Measurements from ENCODE around the gene NEDD8.

NEDD8 gene

DNA sequence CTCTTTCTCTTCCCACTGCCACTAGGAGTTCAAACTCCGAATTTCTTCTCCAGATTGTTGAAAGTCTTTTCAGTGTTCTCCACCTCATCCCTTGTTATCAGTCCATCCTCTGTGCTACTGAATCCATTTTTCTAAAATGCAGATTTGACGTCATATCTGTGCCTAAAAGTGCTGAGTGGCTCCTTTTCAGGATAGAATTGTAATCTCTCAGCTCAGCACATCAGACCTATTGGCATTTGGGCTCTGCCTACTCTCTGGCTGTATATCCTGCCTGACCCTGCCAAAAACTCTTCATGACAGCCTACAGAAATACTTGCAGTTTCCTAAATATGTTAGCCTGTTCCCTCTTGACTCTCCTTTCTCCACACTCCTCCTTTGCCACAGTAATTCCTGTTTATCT, 40.3 kb upstream of the NEDD8 start:
- no CpG with 5 or more reads among the region's 2 CpGs for WGBS (ENCODE audit: insufficient coverage, insufficient read length)
- Histone ChIP-seq H3K4me3 (ENCODE audit: low read length) (no peak overlapping the region), H3K27ac (ENCODE audit: low read length) (no peak overlapping the region), H3K9me3 (ENCODE audit: control insufficient read depth, insufficient read depth, low read length) (no peaks in the 10 kb centered on the region), H3K27me3 (ENCODE audit: control insufficient read depth, insufficient read depth, low read length) (no peaks in the 10 kb centered on the region), H3K36me3 (ENCODE audit: control insufficient read depth, insufficient read depth, low read length) (no peaks in the 10 kb centered on the region; the same call in 1 of the 2 replicates), H3K4me1 (ENCODE audit: control insufficient read depth, insufficient read depth, low read length) (no peaks in the 10 kb centered on the region)
- DNase-seq (ENCODE audit: low read depth, low spot score): no peak

DNA sequence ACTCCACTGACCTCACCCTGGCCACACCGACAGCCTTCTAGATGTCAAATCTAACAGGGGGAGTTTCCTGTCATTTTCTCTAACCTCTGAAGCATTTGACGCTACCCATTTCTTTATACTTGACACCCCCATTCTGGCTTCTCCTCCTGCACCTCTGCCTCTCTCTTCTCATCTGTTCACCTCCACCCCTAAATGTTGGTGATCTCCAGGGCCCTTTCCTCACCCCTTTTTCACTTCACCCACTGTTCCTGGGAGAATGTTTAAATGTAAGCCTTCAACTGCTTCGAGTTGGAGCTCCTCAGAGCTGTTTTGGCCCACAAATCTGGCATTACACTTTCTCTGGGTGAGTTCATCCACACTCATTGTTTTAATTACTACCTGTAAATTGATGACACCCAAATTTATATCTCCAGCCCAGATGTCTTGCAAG, 39.7 kb upstream of the NEDD8 start:
- Histone ChIP-seq H3K4me3 (ENCODE audit: low read length) (peak overlapping the region; percentile 21; the same call in 1 of the 2 replicates), H3K9me3 (ENCODE audit: control insufficient read depth, insufficient read depth, low read length) (no peaks in the 10 kb centered on the region), H3K27ac (ENCODE audit: low read length) (no peak overlapping the region), H3K4me1 (ENCODE audit: control insufficient read depth, insufficient read depth, low read length) (no peaks in the 10 kb centered on the region), H3K27me3 (ENCODE audit: control insufficient read depth, insufficient read depth, low read length) (no peaks in the 10 kb centered on the region), H3K36me3 (ENCODE audit: control insufficient read depth, insufficient read depth, low read length) (no peaks in the 10 kb centered on the region; the same call in 1 of the 2 replicates)
- WGBS (ENCODE audit: insufficient coverage, insufficient read length): no CpG with 5 or more reads among the region's 3 CpGs
- DNase-seq (ENCODE audit: low read depth, low spot score): no peak

DNA sequence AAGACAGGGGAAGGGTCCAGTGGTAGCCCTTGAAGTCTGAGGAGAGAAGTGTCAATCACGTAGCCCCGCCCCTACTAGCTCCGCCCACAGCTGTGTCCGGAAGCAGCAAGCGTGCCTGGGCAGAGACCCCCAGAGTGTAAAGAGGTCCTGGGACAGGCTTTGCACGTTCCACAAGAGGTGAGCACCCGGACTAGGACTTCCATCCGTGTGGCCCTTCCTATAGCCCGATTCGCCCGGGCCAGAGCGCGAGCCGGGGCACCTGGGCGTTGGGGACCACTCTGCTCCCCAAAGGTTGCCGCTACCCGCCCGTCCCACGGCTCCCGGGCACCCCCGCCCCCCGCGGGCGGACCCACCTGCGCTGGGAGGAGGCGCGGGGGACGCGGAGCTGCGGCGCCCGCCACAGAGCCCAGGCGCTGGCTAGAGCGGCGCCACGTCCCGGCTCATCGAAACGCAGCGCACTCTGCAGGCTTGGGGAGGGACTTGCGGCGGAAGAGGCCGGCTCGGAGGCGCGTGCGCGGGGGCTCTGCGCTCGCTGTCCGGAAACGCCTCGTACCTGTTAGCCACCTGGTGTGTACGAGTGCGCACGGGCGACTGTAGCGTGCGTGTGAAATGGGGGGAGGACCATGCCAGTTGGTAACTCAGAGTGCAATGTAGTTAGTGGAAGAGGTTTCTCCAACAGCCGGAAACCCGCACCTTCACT, 39.1 kb upstream of the NEDD8 start, which contains the start of gene RABGGTA:
Gene RABGGTA (minus strand): TSS at position 464 of the 700 bp plus-strand sequence. CDS start 482 bp downstream, outside the sequence.
- no CpG with 5 or more reads among the region's 61 CpGs for WGBS (ENCODE audit: insufficient coverage, insufficient read length)
- no peak within 1 kb of the TSS for H3K27ac ChIP-seq (ENCODE audit: low read length)
- no peaks in the 10 kb centered on the region for H3K4me1 ChIP-seq (ENCODE audit: control insufficient read depth, insufficient read depth, low read length)
- no peaks in the 10 kb centered on the region for H3K27me3 ChIP-seq (ENCODE audit: control insufficient read depth, insufficient read depth, low read length)
- DNase-seq (ENCODE audit: low read depth, low spot score): peak; percentile 87
- H3K36me3 ChIP-seq (ENCODE audit: control insufficient read depth, insufficient read depth, low read length): peaks cover 4% of the 10 kb centered on the region; the same call in 1 of the 2 replicates
- H3K9me3 ChIP-seq (ENCODE audit: control insufficient read depth, insufficient read depth, low read length): no peaks in the 10 kb centered on the region
- peak within 1 kb of the TSS; percentile 63; the same call in 1 of the 2 replicates for H3K4me3 ChIP-seq (ENCODE audit: low read length)

DNA sequence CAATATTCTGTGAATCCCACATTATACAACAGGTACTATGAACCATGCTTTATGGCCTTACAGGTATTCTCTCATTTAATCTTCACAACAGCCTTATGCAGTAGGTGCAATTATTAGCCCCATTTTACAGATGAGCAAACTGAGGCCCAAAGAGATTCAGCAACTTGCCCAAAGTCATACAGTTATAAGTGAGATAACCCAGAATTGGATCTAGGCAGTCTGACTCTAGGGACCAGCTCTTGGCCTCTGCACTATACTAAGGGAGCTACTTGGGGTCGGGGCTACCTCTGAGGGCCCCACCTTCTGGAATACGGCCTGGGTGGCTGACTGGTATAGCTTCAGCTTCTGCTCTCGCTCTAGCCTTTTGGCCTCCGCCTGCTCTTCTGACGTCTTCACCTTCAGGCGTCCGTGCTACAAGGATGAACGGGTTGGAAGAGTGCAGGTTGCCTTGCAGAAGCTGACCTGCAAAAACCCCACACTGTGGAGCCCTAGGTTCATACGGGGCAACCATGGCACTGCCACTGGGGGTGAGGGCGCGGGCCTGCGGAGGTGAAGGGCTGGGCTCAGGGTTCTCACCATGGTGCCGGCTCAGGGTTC, 38.5 kb upstream of the NEDD8 start:
- Histone ChIP-seq H3K36me3 (ENCODE audit: control insufficient read depth, insufficient read depth, low read length) (peaks cover 4% of the 10 kb centered on the region; the same call in 1 of the 2 replicates), H3K27me3 (ENCODE audit: control insufficient read depth, insufficient read depth, low read length) (no peaks in the 10 kb centered on the region), H3K27ac (ENCODE audit: low read length) (no peak overlapping the region), H3K4me1 (ENCODE audit: control insufficient read depth, insufficient read depth, low read length) (no peaks in the 10 kb centered on the region), H3K4me3 (ENCODE audit: low read length) (peak overlapping the region; percentile 63; the same call in 1 of the 2 replicates), H3K9me3 (ENCODE audit: control insufficient read depth, insufficient read depth, low read length) (no peaks in the 10 kb centered on the region)
- WGBS (ENCODE audit: insufficient coverage, insufficient read length): no CpG with 5 or more reads among the region's 13 CpGs
- DNase-seq (ENCODE audit: low read depth, low spot score): no peak

DNA sequence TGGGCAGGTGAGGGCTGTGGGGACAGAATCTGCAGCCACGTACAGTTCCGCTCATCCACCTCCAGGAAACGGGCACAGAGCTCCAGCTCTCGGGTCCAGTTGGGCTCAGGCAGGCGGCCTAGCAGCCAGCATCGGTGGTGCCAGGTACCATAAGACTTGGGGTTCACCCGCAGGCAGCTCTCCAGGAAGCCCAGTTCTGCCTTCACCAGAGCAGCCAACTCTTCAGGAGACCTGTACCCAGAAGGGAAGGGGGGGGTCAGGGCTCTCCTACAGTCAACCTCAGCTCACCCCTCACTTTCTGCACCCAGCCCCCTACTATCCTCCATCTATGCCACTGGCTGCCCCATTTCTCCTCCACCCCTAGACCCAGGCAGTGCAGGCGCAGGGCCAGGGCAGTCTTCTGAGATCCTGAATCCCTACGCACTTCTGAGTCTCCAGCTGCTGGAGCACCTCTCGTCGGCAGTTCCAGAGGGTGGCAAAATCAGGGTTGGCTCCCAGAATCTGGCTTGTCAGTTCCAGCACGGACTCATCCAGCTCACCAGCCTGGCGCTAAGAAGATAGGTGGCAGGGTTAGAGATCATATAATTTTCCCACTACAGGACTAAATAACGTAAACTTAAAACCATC, 37.9 kb upstream of the NEDD8 start:
- Histone ChIP-seq H3K4me3 (ENCODE audit: low read length) (no peak overlapping the region), H3K9me3 (ENCODE audit: control insufficient read depth, insufficient read depth, low read length) (no peaks in the 10 kb centered on the region), H3K27ac (ENCODE audit: low read length) (no peak overlapping the region), H3K36me3 (ENCODE audit: control insufficient read depth, insufficient read depth, low read length) (peaks cover 4% of the 10 kb centered on the region; the same call in 1 of the 2 replicates), H3K4me1 (ENCODE audit: control insufficient read depth, insufficient read depth, low read length) (no peaks in the 10 kb centered on the region), H3K27me3 (ENCODE audit: control insufficient read depth, insufficient read depth, low read length) (no peaks in the 10 kb centered on the region)
- no CpG with 5 or more reads among the region's 14 CpGs for WGBS (ENCODE audit: insufficient coverage, insufficient read length)
- no peak for DNase-seq (ENCODE audit: low read depth, low spot score)

DNA sequence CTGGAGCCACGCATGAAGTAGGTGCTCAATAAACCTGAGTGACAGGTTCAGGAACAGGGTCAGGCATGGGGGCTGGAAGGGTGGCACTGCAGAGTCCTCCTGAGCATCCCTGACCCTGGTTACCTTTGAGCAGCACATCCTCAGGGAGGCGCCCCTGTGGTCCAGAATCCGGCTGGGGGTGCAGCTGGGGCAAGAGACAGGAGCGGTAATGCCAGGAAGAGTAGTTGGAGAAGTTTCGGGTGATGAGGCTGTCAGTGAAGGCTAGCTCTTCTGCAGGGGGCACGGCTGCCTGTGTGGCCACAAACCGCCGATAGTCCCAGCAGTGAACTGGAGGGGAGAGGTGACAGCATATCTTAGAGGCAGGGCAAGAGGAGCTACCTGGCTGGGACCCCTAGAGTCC, 37.2 kb upstream of the NEDD8 start:
- no peak for DNase-seq (ENCODE audit: low read depth, low spot score)
- no CpG with 5 or more reads among the region's 8 CpGs for WGBS (ENCODE audit: insufficient coverage, insufficient read length)
- Histone ChIP-seq H3K4me1 (ENCODE audit: control insufficient read depth, insufficient read depth, low read length) (no peaks in the 10 kb centered on the region), H3K4me3 (ENCODE audit: low read length) (no peak overlapping the region), H3K9me3 (ENCODE audit: control insufficient read depth, insufficient read depth, low read length) (no peaks in the 10 kb centered on the region), H3K27me3 (ENCODE audit: control insufficient read depth, insufficient read depth, low read length) (no peaks in the 10 kb centered on the region), H3K27ac (ENCODE audit: low read length) (no peak overlapping the region), H3K36me3 (ENCODE audit: control insufficient read depth, insufficient read depth, low read length) (peaks cover 4% of the 10 kb centered on the region; the same call in 1 of the 2 replicates)

DNA sequence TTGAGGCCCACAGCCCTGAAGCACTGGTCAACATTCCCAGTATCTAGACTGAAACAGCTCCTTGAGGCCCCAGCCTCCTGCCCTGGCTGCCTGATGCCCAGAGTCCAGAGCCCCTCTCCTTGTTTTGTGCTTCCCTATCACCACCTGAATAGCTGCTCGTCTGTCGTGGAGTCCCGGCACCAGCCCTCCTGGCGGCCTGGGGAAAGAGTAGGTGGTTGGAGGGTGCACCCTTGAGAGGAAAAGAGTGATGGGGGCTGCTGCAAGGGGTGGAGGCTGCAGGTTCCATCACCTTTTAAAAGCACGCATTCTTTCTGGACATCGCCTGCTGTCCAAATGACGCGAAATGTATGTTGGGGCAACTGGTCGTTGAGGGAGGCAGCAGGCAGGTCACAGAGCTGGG, 36.1 kb upstream of the NEDD8 start:
- no CpG with 5 or more reads among the region's 9 CpGs for WGBS (ENCODE audit: insufficient coverage, insufficient read length)
- H3K4me1 ChIP-seq (ENCODE audit: control insufficient read depth, insufficient read depth, low read length): no peaks in the 10 kb centered on the region
- no peak for DNase-seq (ENCODE audit: low read depth, low spot score)
- peaks cover 4% of the 10 kb centered on the region; the same call in 1 of the 2 replicates for H3K36me3 ChIP-seq (ENCODE audit: control insufficient read depth, insufficient read depth, low read length)
- H3K27me3 ChIP-seq (ENCODE audit: control insufficient read depth, insufficient read depth, low read length): no peaks in the 10 kb centered on the region
- H3K9me3 ChIP-seq (ENCODE audit: control insufficient read depth, insufficient read depth, low read length): no peaks in the 10 kb centered on the region
- no peak overlapping the region for H3K27ac ChIP-seq (ENCODE audit: low read length)
- no peak overlapping the region for H3K4me3 ChIP-seq (ENCODE audit: low read length)

DNA sequence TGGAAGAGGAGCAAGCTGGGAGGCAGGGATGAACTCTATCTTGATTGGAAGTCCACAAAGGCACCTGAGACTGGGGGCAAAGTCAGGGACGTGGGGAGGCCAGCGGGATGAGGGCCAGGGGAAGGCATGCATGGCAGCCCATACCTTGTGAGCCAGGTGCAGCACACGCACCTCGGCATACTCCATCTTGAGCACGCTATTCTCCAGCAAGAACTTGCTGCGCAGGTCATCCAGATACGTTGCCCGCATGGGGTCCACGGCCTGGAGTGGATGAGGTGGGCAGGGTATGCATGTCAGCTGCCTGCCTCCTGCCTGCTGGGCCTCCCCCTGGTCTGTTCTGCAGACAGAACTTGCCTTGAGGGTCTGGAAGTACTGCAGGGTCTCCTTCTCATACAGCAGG, 35.3 kb upstream of the NEDD8 start:
- H3K9me3 ChIP-seq (ENCODE audit: control insufficient read depth, insufficient read depth, low read length): no peaks in the 10 kb centered on the region
- WGBS (ENCODE audit: insufficient coverage, insufficient read length): no CpG with 5 or more reads among the region's 9 CpGs
- H3K4me3 ChIP-seq (ENCODE audit: low read length): no peak overlapping the region
- DNase-seq (ENCODE audit: low read depth, low spot score): no peak
- H3K4me1 ChIP-seq (ENCODE audit: control insufficient read depth, insufficient read depth, low read length): no peaks in the 10 kb centered on the region
- peaks cover 4% of the 10 kb centered on the region; the same call in 1 of the 2 replicates for H3K36me3 ChIP-seq (ENCODE audit: control insufficient read depth, insufficient read depth, low read length)
- H3K27ac ChIP-seq (ENCODE audit: low read length): no peak overlapping the region
- no peaks in the 10 kb centered on the region for H3K27me3 ChIP-seq (ENCODE audit: control insufficient read depth, insufficient read depth, low read length)

DNA sequence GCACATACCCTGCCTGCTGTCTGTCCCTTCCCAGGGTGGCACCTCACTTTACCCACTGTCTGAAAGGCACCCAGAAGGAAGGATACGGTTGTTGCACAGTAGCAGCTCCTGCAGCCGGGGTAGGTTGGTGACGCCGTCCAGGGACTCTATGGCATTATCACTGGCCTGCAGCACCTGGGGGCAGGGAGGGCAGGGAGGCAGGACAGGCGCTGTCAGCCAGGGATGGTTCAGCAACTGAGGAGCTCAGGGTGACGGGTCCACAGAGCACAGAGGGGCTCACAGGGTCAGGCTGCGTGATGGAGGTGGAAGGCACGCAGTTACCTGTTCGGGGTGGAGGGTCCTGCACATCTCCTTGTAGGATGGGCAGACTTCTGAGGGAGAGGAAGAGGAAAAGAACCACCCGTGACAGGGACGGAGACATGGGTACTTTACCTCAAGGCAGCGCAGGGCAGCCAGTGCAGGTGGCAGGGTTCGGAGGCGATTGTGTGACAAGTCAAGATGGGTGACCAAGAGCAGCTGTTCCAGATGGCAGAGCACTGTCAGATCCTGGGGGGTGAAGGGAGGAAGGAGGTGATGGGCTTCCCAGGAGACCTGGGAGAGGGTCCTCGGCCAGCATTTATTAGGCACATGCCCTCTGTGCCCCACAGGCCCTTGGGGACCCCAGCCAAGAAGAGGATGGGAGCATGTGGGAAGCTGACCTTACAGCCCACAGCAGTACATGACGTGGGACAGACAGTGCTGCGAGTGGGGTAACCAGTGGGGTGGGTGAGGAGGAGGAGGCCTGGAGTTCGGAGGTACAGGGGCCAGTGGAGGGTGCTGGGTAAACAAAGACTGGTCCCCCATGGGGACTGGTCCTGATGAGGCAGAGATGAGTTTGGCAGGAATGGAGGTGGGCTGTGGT, 34.4 kb upstream of the NEDD8 start:
- Histone ChIP-seq H3K9me3 (ENCODE audit: control insufficient read depth, insufficient read depth, low read length) (no peaks in the 10 kb centered on the region), H3K27ac (ENCODE audit: low read length) (no peak overlapping the region), H3K27me3 (ENCODE audit: control insufficient read depth, insufficient read depth, low read length) (no peaks in the 10 kb centered on the region), H3K36me3 (ENCODE audit: control insufficient read depth, insufficient read depth, low read length) (peaks cover 4% of the 10 kb centered on the region; the same call in 1 of the 2 replicates), H3K4me3 (ENCODE audit: low read length) (no peak overlapping the region), H3K4me1 (ENCODE audit: control insufficient read depth, insufficient read depth, low read length) (no peaks in the 10 kb centered on the region)
- no peak for DNase-seq (ENCODE audit: low read depth, low spot score)
- no CpG with 5 or more reads among the region's 18 CpGs for WGBS (ENCODE audit: insufficient coverage, insufficient read length)

DNA sequence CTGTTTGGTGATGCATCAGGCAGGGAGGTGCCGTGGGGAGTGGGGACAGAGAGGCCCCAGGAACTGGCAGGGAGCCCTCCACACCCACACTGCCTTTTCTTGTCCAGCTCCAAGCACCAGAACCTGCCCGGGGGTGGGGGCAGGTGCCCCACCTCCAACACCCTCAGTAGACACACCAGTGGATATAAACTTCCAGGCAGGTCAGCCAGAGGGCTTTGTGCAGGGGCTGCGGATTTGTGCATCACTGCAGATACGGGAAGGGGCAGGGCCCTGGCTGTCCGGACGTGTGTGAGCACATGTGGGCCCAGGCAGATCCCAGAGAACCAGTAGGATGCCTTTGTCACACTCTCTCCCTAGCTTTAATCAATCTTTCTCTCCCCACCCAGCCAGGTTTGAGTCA, 32.1 kb upstream of the NEDD8 start:
- DNase-seq (ENCODE audit: low read depth, low spot score): no peak
- Histone ChIP-seq H3K4me1 (ENCODE audit: control insufficient read depth, insufficient read depth, low read length) (no peaks in the 10 kb centered on the region), H3K27ac (ENCODE audit: low read length) (no peak overlapping the region), H3K27me3 (ENCODE audit: control insufficient read depth, insufficient read depth, low read length) (no peaks in the 10 kb centered on the region), H3K9me3 (ENCODE audit: control insufficient read depth, insufficient read depth, low read length) (no peaks in the 10 kb centered on the region), H3K36me3 (ENCODE audit: control insufficient read depth, insufficient read depth, low read length) (peaks cover 4% of the 10 kb centered on the region; the same call in 1 of the 2 replicates), H3K4me3 (ENCODE audit: low read length) (no peak overlapping the region)
- WGBS (ENCODE audit: insufficient coverage, insufficient read length): no CpG with 5 or more reads among the region's 6 CpGs
